Posterior vena cava (tissue), 2 donors: Measurements from ENCODE around the gene TMPRSS13. TPM values are rescaled to one million over a fixed set of nuclear protein-coding genes. Genes with fewer than 3 reads are reported as not detected.
A peak's percentile ranks its signal among the peaks of the same experiment; 100 is the strongest.
"Not testable (repeated sequence)": the region's sequence is repeated elsewhere in the genome, so short reads cannot be mapped to it uniquely, and the experiment has no call there.

Source experiments
- DNase-seq: peaks from one replicate; pipeline ENCODE4 v3.0.0-alpha.2; 2020; ENCODE audit warnings: low spot score
- intact Hi-C, 2 donors: fragments of 100-400 bp; cut with DNase I; formaldehyde crosslinking; loops; one replicate each; pipeline versions ENCODE4 v1.14.1 to v1.14.2; 2022 to 2023
- long read RNA-seq, 2 donors: library from polyadenylated mRNA; unstranded; transcript quantifications; one replicate each; pipeline ENCODE4 v2.0.0, GENCODE V29; 2020 to 2021
- total RNA-seq, 2 donors: library from RNA; stranded (reverse); fragmentation: NEBNext Ultra II Directional; extraction: Animal tissue kit (Norgen Biotek cat#: 25700); gene quantifications; one replicate each; pipeline ENCODE4 v1.2.1, GENCODE V29; 2021
- donor health status: DM: yes; HTN: yes; CAD: no.
- donor health status: DM: yes; HTN: yes; CAD: no.

TMPRSS13 gene
- under 1 TPM; 0.24 to 0.37 TPM for total RNA-seq
- long read RNA-seq, donor 1, result 0 reads
- long read RNA-seq, donor 2, result 0 reads

DNA sequence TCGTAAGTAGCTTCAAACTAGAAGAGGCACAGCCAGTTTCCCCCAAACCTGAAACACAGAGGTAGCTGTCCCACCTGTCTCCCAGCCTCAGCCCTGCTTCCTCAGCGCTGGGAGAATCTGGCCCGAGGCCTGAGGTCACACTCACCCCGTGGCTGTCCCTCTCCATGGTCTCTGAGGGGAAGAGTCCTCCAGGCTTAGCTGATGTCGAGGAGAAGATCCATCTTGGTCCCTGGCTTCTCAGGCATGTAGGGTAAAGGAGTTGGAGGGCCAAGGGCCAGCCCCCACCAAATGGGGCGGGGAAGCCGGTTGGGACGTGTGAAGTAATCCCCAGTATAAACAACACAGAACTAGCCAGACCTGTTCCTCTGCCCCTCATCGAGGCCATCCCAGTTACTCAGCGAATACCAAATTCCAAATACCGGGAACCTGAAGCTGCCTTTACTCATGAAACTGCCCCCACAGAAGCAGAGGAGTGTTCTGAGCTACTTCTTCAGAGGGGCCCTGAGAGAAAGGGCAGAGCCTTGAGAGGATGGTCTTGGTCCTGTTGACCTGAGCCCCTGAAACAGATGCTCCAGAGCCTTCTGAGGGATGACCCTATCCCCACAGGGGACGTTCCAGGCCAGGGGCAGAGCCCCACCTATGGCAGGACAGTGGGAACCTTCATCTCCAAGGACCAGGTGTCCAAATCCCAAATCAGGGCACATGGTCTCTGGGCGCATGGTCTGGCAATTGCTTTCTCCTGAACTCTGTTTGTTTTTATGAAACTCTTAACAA, at the start of gene TMPRSS13:
Gene TMPRSS13, minus strand, starts transcription at position 261 of the 774 bp plus-strand sequence. Its CDS starts 95 bp downstream, at position 166.
- peak; percentile 61 for DNase-seq
- intact Hi-C loops, result no loop called here

DNA sequence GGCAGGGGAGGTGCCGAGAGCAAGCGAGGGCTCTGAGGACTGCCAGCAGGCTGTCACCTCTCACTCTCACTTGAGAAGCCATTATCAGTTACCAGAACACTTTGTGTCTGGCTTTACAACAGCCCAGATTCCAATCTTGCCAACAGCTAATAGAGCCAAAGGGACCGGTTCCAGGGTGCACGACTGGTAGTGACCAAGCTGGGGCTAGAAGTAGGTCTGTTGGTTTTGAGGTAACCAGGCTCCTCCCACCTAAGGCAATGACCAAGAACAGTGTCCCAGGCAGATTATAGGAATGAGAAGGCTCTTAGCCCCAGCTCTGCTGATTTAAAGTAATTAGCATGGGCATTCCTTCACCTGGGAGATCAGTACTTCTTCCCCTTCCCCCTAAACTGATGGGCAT, 49.8 kb upstream of the TMPRSS13 start:
- intact Hi-C loops, result no loop called here
- DNase-seq, result no peak

DNA sequence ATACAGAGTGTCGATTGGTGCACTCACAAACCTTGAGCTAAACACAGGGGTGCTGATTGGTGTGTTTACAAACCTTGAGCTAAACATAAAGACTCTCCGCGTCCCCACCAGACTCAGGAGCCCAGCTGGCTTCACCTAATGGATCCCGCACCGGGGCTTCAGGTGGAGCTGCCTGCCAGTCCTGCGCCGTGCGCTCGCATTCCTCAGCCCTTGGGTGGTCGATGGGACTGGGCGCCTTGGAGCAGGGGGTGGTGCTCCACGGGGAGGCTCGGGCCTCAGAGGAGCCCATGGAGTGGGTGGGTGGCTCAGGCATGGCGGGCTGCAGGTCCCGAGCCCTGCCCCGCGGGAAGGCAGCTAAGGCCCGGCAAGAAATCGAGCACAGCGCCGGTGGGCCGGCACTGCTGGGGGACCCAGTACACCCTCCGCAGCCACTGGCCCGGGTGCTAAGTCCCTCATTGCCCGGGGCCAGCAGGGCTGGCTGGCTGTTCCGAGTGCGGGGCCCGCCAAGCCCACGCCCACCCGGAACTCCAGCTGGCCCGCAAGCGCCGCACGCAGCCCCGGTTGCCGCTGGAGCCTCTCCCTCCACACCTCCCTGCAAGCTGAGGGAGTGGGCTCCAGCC, 49.2 kb upstream of the TMPRSS13 start:
- intact Hi-C loops, DNase-seq: not testable (repeated sequence)

DNA sequence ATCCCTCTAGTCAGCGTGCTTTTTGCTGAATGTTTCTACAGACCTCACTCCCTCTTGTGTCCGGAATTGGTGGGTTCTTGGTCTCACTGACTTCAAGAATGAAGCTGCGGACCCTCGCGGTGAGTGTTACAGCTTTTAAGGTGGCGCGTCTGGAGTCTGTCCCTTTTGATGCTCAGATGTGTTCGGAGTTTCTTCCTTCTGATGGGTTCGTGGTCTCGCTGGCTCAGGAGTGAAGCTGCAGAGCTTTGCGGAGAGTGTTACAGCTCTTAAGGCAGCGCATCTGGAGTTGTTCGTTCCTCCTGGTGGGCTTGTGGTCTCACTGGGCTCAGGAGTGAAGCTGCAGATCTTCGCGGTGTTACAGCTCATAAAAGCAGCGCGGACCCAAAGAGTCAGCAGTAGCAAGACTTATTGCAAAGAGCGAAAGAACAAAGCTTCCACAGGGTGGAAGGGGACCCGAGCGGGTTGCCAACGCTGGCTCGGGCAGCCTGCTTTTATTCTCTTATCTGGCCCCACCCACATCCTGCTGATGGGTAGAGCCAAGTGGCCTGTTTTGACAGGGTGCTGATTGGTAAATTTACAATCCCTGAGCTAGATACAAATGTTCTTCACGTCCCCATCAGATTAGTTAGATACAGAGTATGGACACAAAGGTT, 48.5 kb upstream of the TMPRSS13 start:
- intact Hi-C loops, DNase-seq: not testable (repeated sequence)

DNA sequence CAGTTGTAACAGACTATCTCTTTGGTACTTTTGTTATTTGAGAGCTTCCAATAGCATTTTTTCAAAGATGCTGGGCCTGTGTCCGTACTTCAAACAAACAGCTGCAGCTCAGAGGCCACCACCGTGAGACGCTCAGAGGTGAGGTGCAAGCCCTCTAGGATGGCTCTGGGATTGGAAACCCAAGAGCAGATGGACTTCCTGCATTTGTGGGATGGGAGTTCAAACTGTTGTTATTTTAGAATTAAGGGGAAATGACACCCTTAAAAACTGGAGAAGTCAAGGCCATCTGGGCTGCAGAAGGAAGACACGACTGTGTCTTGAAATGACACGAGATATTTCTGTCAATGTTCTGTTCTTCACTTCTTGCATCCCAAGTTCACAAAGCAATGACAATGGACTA, 47.8 kb upstream of the TMPRSS13 start:
- intact Hi-C loops, result no loop called here
- DNase-seq, result no peak

DNA sequence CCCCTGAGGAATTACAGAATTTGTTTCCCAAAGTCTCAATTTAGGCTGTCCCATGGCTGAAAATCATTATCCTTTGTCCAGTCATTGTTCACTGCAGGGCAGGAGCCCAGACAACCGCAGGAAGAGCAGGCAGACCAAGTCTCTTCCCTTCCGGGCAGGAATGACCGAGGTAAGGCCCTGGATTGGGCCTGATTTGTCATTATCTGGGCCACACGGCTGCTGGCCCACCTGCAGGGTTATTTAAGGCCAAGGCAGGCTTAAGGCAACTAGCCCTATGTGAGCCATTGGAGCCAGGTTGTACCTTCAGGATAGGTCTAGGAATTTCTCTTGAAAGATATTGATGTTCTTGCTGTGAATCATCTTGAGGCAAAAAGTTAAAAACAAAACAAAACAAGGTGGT, 47.2 kb upstream of the TMPRSS13 start:
- intact Hi-C loops, result no loop called here
- no peak for DNase-seq

DNA sequence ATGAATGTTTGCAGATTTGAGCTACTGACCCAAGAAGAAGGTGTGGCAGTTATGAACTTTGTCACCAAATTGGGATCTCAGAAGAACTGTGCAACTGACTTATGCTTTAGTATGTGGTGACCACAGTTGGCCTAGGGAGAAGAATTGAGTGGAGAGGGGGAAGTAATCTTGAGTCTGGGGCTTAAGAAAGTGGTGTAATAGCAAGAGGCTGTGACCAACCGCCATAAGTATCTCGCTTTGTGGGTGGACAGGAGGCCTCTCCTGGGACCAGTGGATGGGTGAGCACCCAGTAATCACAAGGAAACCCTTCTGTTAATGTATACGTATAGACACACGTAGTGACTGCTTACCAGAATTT, 44.3 kb upstream of the TMPRSS13 start:
- intact Hi-C loops, result no loop called here
- no peak for DNase-seq

DNA sequence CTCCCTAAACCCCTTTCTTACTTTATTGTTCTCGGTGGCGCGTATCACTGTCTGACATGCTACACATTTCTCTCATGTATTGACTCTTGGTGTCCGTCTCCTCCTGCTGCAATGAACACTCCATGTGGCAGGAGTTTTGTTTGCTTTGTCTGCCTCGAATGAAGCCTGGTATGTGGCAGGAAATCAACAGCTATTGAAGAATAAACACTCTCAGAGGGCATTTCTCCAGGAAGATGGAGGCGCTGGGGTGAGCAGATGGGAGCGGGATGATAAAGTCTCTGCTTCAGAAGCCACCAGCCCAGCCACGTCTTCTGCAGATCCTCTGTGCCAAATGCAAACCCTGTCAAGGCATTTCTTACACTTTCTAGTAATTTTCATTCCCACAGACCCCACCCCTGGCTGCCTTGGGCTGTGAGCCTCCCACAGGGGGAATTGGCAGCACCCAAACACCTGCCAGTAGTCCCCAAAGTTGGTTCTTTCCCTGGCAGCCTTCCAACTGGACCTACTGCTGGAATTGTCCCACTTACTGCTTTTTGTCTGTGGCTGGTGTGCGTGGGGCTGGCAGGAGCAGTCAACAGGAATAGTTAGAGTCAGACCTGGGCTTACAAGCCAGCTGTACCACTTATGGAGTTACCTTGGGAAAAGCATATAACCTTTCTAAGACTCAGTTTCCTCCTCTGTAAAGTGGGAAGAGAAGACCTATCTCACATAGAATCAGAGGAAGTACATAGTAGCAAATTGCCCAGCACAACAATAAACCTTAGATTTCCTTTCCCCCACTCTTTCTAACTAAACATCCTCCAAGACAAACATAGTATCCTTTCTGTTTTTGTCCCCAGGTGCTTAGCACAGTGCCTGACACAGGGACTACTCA, 43.7 kb upstream of the TMPRSS13 start:
- no peak for DNase-seq
- intact Hi-C loops, result no loop called here

DNA sequence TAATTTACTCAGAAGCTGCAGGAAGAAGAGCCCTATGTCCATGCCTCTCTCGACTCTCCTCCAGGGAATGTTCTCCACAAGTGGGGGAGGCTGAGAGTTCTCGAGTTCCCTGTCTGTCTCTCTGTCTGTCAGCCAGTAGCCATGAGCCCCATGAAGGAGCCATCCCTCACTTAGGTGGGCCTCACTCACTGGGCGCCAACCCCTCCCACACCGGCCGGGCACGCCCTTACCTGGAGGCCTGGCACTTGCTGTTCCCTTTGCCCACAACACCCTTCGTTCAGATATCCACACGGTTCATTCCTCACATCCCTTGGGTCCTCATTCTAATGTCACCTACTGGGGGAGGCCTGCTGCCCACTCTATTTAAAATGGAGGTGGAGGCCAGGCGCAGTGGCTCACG, 42.8 kb upstream of the TMPRSS13 start:
- no peak for DNase-seq
- intact Hi-C loops, result no loop called here

DNA sequence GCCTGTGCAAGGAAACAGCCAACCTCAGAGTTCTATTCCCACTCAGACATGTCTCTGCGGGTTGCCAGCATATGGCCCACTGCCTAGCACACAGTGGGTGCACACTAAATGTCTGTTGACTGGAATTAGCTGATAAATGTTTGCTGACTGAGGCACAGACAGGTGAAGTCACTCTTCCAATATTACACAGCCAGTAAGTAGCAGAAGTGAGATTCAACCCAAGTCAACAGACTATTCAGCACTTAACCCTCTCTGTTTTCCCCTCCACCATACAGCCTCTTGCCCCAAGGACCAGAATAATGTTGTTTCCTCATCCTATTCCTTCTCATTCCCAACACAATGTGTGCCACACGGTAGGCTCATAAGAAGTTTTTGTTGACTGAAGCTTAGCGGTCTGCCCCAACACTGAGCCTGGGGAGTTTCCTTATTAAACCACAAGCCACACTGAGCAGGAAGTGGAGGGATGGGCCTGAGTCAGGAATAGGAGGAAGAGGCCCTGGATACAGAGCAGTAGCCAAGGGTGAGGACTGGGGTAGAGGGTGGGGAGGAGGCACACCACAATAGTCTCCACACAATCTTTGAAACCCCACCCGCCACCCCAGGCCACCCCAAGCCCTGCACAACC, 41.3 kb upstream of the TMPRSS13 start:
- DNase-seq, result no peak
- intact Hi-C loops, result no loop called here

DNA sequence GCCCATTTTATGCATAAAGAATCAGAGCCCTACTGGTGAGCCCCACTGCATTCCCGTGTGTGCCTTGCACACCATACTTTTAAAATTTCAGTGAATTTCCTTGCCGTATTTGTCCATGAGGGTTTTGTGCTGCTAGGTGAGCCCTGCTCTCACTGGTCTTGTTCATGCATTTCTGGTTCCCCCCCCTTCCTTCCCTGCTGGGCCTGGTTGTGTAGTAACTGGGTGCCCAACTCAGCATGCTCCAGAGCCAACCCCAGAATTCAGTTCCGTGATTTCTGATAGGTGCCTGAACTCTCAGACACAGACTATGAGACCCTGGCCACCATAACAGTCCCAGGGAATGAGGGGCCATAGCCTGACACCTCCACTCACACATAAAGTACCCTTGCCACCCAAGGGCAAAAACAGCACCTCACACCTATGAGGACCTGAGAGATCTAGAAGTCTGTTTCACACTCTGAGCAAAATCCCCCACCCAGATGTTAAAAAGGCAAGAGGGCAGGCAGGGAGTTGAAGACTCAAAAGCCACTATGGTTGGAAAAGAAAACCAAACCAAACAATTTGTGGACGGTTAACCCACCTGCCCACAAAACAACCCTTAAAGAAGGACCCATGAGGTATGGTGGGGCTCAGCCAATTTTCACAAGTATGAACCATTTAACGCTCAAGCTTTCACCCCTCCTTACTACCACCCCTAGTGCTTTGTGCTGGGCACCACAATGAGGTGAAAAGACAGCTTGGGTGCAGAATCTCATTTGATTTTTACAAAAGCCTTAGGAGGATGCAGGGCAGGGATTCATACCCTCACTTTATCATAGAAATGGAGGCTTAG, 40.2 kb upstream of the TMPRSS13 start:
- intact Hi-C loops, result no loop called here
- no peak for DNase-seq

DNA sequence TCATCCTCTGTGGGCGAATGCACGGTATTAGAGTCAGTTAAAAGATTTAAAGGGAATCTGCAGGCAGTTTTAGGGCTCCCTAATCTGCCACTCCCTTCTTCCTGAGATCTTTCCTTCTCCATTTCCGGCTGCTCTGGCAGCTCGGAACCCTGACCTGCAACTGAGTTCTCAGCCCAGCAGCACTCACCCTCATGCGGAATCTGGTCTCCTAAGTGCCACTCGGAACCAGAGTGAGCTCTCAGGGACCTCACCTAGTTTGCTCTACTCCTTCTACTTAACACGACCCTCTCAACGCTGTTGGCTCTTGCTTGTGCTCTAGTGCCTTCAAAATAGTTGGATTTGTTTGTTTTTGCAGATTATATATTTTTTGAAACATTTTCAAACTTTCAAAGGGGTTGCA, 37.7 kb upstream of the TMPRSS13 start:
- intact Hi-C loops, result no loop called here
- no peak for DNase-seq

DNA sequence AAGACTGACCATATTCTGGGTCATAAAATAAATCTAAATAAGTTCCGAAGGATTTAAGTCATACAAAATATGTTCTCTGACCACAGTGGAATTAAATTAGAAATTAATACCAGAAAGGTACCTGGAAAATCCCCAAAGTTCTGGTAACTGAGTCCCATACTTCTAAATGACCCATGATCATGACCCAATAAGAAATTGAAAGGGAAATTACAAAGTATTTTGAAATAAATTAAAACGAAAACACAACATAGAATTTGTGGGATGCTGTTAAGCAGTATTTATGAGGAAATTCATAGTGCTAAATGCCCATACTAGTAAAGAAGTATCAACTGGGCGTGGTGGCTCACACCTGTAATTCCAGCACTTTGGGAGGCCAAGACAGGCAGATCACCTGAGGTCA, 33.6 kb upstream of the TMPRSS13 start:
- intact Hi-C loops, result no loop called here
- no peak for DNase-seq

DNA sequence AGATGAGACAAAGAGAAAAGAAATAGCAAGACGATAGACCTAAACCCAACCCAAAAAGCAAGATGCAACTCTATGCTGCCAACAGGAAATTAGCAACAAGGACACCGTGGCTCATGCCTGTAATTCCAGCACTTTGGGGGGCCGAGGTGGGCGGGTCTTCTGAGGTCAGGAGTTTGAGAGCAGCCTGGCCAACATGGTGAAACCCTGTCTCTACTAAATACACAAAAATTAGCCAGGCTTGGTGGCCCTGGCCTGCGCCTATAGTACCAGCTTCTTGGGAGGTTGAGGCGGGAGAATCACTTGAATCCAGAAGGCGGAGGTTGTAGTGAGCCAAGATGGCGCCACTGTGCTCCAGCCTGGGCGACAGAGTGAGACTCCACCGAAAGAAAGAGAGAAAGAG, 32.7 kb upstream of the TMPRSS13 start:
- no peak for DNase-seq
- intact Hi-C loops, result no loop called here

DNA sequence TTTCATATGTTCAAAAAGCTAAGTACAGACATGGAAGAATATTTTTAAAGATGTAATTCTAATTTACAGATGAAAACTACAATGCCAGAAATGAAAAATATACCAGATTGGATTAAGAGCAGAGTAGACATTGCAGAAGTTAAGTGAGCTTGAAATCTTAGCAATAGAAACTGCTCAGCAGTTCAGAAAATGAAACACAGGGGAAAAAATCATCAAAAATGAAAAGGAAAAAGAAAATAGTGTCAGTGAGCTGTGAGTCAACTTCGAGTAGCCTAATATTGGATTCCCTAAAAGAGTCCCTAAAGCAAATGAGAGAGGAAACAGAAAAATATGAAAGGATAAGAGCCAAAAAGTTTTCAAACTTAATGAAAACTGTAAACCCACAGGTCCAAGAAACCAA, 31.2 kb upstream of the TMPRSS13 start:
- intact Hi-C loops, result no loop called here
- no peak for DNase-seq

DNA sequence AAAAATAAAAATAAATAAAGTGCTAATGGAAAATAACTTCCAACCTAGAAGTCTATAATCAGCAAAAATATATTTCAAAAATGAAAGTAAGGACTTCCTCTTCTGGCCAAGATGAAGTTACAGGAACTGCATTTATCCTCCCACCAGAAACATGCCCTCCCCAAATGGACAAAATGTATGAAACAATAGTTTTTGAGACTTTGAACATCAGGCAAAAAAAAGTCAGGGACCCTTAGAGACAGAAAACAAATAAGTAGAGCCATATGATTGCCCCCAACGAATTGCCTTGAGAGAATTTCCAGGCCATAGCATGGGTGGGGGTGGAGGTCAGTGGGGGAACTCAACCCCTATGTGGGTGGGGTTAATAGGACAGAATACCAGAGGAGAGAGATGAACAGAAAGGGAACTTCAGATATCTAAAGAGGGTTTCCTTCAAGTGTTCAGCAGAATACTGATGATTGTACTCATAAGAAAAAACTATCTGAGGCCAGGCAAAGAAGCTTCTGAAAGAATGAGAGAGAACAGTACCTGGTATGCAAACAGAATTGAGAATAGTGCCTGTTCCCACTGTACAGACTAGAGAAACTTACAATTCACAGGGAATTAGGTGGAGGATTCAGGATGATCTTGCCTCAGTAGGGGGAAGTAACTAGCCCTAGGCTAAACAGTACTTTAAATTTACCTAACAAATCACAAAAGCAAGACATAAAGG, 30.4 kb upstream of the TMPRSS13 start:
- intact Hi-C loops, result no loop called here
- no peak for DNase-seq

DNA sequence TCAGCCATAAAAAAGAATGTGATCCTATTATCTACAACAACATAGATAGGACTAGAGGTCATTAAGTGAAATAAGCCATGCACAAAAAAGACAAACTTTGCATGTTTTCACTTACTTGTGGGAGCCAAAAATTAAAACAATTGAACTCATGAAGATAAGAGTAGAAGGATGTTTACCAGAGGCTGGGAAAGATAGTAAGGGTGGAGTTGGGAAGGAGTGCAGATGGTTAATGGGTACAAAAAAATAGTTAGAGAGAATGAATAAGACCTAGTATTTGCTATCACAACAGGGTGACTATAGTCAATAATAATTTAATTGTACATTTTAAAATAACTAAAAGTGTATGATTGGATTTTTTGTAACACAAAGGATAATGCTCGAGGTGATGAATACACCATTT, 29.7 kb upstream of the TMPRSS13 start:
- no peak for DNase-seq
- intact Hi-C loops, result no loop called here
